Panc1 (cell line): ENCODE measurements around the gene MLN. TPM values are rescaled to one million over a fixed set of nuclear protein-coding genes. Genes with fewer than 3 reads are reported as not detected.
A peak's percentile ranks its signal among the peaks of the same experiment; 100 is the strongest.

ENCODE experiments used
- ATAC-seq: fragments of 200-7000 bp; cut with Tn5 transposase; 2 replicates; pipeline ENCODE4 v1.9.1; 2020; ENCODE audit warnings: mild to moderate bottlenecking, moderate library complexity
- BruUV-seq: library from RNA; stranded (reverse); fragments of 400-500 nt; replicated peaks from 2 replicates; lab custom pipeline; 2021; lab: Mats Ljungman, UMichigan
- CTCF ChIA-PET: fragments of 300-600 bp; sonication (Branson Sonifier 250); formaldehyde crosslinking; loops from one replicate; lab custom pipeline; 2022; ENCODE audit warnings: antibody characterized with exemption; lab: Charles Lee
- POLR2A ChIA-PET: fragments of 300-600 bp; sonication (Branson Sonifier 250); formaldehyde crosslinking; loops from one replicate; lab custom pipeline; 2022; ENCODE audit warnings: antibody characterized with exemption; lab: Charles Lee
- DNase-seq: peaks from one replicate; pipeline ENCODE4 v3.0.0-alpha.2; 2010; ENCODE audit warnings: low read depth, low spot score
- H3K27ac ChIP-seq: 2 replicates; pipeline ENCODE4 v1.5.1; 2011; ENCODE audit warnings: mild to moderate bottlenecking, low read length, inconsistent platforms
- H3K27me3 ChIP-seq: fragments of 200-500 bp; sonication (Bioruptor generic); 2 replicates; pipeline ENCODE4 v1.6.0; 2014; ENCODE audit warnings: low read length, inconsistent platforms; ENCODE audit not compliant: control insufficient read depth, insufficient read depth
- H3K36me3 ChIP-seq: fragments of 200-500 bp; sonication (Bioruptor generic); 2 replicates; pipeline ENCODE4 v1.5.1; 2014; ENCODE audit warnings: inconsistent platforms, mild to moderate bottlenecking, low read length, moderate library complexity; ENCODE audit not compliant: control insufficient read depth, insufficient read depth
- H3K4me1 ChIP-seq: 2 replicates; pipeline ENCODE4 v1.5.1; 2011; ENCODE audit warnings: inconsistent platforms, mild to moderate bottlenecking, low read length, moderate library complexity; ENCODE audit not compliant: control insufficient read depth, insufficient read depth
- H3K4me3 ChIP-seq, 2 experiments: 2 replicates each; pipeline ENCODE4 v1.5.1; 2011 to 2012; ENCODE audit warnings: low read depth in 2 of 2, low read length in 2 of 2, mild to moderate bottlenecking in 2 of 2, inconsistent platforms in 1 of 2, moderate library complexity in 1 of 2
- H3K9me3 ChIP-seq: fragments of 200-500 bp; sonication (Bioruptor generic); 2 replicates; pipeline ENCODE4 v1.5.1; 2014; ENCODE audit warnings: low read depth, mild to moderate bottlenecking, inconsistent platforms, low read length, moderate library complexity; ENCODE audit not compliant: control insufficient read depth, insufficient read depth
- POLR2AphosphoS5 ChIP-seq: IDR thresholded peaks from 2 replicates; pipeline ENCODE4 v1.6.1; 2012; ENCODE audit warnings: mild to moderate bottlenecking, low read depth, low read length, moderate library complexity
- SIN3A ChIP-seq: IDR thresholded peaks from 2 replicates; pipeline ENCODE4 v1.6.1; 2012; ENCODE audit warnings: low read depth, mild to moderate bottlenecking, low read length, moderate library complexity, borderline replicate concordance; ENCODE audit not compliant: insufficient read depth
- TCF7L2 ChIP-seq: IDR thresholded peaks from 2 replicates; pipeline ENCODE4 v1.6.1; 2011; ENCODE audit warnings: mild to moderate bottlenecking, low read depth, low read length, inconsistent platforms
- in situ Hi-C: cut with HindIII; loops from 2 replicates; pipeline ENCODE4 v1.10.0; 2016; ENCODE audit warnings: low sequenced_read_pairs, low pct_unique_long_range_greater_than_20kb
- intact Hi-C: fragments of 100-400 bp; cut with micrococcal nuclease; formaldehyde crosslinking; loops from one replicate; pipeline ENCODE4 v1.10.0; 2022; ENCODE audit not compliant: unreplicated experiment
- total RNA-seq: library from RNA; stranded (reverse); gene quantifications from one replicate; pipeline ENCODE4 v1.2.1, GENCODE V29; 2021; ENCODE audit not compliant: unreplicated experiment
- TF ChIP-seq, protein P1 (sequence below): fragments of 450-650 bp; IDR thresholded peaks from 2 replicates; pipeline ENCODE4 v1.5.1; 2017; ENCODE audit warnings: mild to moderate bottlenecking
- TF ChIP-seq, protein P2 (sequence below), 2 experiments: IDR thresholded peaks; 2 replicates each; pipeline ENCODE4 v1.6.1; 2011 to 2012; ENCODE audit warnings: low read depth in 2 of 2, control low read depth in 1 of 2, low read length in 1 of 2, mild to moderate bottlenecking in 1 of 2, moderate library complexity in 1 of 2; ENCODE audit not compliant: insufficient read depth in 1 of 2

Gene MLN
- total RNA-seq, 1 experiment from 2014 or later = not detected

DNA sequence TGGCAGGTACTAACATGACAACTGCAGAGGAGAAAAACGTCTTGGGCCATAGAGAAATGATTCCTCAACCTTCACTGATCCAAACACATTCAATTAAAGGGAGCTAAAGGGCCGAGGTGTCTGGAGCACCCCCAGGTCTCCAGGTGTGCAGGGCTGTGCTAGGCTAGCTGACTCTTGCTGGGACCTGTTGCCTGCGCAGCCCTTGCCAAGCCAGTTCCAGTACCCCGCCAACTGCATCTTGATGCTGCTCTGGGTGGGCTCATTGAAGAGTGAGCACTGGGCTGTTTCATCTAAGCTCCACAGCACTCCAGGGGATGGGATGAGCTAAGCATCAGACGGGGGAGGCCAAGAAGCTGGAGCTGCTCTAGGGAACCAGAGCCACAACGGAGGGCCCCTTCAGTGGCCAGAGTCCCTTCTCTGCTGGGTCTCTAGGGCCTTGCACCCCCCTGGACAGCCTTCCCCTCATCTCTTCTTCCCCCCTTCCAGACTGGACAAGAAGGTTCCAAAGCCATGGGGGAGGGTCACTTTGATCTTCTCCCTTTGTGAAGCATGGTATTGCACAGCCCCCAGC is 30.8 kb downstream of the MLN start:
- ATAC-seq = no peak

DNA sequence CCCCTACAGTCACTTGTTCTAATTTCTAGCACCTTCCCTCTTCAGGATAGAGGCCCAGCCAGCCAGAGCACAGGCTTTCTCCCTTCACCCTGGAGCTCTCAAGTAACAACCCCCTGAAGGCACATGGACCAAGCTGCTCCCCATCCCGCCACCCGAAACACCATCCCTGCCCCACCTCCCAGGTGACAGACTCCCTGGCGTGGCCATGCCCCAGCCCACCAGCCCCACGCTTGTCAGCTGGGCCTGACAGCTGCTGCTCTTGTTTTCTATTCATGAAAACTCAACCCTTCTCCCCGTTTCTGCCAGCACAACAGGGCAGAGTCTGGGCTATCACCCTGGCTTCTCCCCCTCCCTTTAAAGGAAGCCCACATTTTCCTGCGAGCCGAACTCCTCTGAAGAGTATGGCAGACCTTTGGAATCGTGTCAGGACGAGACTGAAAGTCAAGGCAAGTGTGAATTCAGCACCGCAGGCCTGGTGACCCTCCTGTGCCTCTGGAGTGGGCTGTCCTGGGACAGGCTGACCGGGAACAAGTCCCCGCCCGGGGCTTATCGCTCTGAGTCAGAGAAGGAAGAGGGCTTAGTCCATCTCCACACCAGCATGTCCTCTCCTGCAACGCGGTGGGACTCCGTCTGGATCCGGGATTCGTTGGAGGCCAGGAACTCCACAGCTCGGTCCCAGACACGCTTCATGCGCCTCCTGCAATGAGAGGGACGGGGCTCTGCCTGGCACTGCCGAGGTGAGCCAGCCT is 31.5 kb downstream of the MLN start:
- ChIA-PET POLR2A (no interaction called here), CTCF (interaction anchor here (1.1 kb wide), 1 partner anchor 396 kb away, joined by 4 read pairs; no protein-coding TSS in a partner anchor)
- in situ Hi-C loops = no loop called here
- peaks cover 2% of the 10 kb centered on the region; the same call in 1 of the 2 replicates for H3K36me3 ChIP-seq
- DNase-seq (no peak), ATAC-seq (no peak; the same call in 1 of the 2 replicates)
- intact Hi-C loops = no loop called here
- no peak overlapping the region for H3K4me3 ChIP-seq
- H3K27ac ChIP-seq = peak overlapping the region; percentile 69; the same call in 1 of the 2 replicates
- no peaks in the 10 kb centered on the region for H3K27me3 ChIP-seq
- no TSS peak for BruUV-seq
- H3K9me3 ChIP-seq = no peaks in the 10 kb centered on the region
- H3K4me1 ChIP-seq = peaks cover 23% of the 10 kb centered on the region
- TF ChIP-seq POLR2AphosphoS5 = no peak
- no peak for TF ChIP-seq SIN3A
- TF ChIP-seq, protein P1, sequence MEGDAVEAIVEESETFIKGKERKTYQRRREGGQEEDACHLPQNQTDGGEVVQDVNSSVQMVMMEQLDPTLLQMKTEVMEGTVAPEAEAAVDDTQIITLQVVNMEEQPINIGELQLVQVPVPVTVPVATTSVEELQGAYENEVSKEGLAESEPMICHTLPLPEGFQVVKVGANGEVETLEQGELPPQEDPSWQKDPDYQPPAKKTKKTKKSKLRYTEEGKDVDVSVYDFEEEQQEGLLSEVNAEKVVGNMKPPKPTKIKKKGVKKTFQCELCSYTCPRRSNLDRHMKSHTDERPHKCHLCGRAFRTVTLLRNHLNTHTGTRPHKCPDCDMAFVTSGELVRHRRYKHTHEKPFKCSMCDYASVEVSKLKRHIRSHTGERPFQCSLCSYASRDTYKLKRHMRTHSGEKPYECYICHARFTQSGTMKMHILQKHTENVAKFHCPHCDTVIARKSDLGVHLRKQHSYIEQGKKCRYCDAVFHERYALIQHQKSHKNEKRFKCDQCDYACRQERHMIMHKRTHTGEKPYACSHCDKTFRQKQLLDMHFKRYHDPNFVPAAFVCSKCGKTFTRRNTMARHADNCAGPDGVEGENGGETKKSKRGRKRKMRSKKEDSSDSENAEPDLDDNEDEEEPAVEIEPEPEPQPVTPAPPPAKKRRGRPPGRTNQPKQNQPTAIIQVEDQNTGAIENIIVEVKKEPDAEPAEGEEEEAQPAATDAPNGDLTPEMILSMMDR = no peak
- TF ChIP-seq, protein P2, sequence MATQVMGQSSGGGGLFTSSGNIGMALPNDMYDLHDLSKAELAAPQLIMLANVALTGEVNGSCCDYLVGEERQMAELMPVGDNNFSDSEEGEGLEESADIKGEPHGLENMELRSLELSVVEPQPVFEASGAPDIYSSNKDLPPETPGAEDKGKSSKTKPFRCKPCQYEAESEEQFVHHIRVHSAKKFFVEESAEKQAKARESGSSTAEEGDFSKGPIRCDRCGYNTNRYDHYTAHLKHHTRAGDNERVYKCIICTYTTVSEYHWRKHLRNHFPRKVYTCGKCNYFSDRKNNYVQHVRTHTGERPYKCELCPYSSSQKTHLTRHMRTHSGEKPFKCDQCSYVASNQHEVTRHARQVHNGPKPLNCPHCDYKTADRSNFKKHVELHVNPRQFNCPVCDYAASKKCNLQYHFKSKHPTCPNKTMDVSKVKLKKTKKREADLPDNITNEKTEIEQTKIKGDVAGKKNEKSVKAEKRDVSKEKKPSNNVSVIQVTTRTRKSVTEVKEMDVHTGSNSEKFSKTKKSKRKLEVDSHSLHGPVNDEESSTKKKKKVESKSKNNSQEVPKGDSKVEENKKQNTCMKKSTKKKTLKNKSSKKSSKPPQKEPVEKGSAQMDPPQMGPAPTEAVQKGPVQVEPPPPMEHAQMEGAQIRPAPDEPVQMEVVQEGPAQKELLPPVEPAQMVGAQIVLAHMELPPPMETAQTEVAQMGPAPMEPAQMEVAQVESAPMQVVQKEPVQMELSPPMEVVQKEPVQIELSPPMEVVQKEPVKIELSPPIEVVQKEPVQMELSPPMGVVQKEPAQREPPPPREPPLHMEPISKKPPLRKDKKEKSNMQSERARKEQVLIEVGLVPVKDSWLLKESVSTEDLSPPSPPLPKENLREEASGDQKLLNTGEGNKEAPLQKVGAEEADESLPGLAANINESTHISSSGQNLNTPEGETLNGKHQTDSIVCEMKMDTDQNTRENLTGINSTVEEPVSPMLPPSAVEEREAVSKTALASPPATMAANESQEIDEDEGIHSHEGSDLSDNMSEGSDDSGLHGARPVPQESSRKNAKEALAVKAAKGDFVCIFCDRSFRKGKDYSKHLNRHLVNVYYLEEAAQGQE (IDR thresholded peaks at IDR 0.05; ENCODE audit: insufficient read depth in 1 of 2, low read depth in 2 of 2, low read length in 1 of 2) = no peak
- TF ChIP-seq TCF7L2 = no peak

More for the DNA sequence above, 30.8 kb downstream of the MLN start:
- TF ChIP-seq, protein P1 = no peak
- 0 out of 2 replicates have a peak, but pooled peaks have one; percentile 35 for TF ChIP-seq TCF7L2
- TF ChIP-seq POLR2AphosphoS5 = no peak
- TF ChIP-seq, protein P2 (IDR thresholded peaks at IDR 0.05; ENCODE audit: insufficient read depth in 1 of 2, low read depth in 2 of 2, low read length in 1 of 2) = no peak
- no peak for TF ChIP-seq SIN3A
- ChIA-PET POLR2A (no interaction called here), CTCF (interaction anchor here (0.7 kb wide), 1 partner anchor 254 kb away, joined by 3 read pairs; no protein-coding TSS in a partner anchor)
- H3K4me1 ChIP-seq = peaks cover 23% of the 10 kb centered on the region
- no peak overlapping the region for H3K4me3 ChIP-seq
- peak overlapping the region; percentile 15; the same call in 1 of the 2 replicates for H3K27ac ChIP-seq
- BruUV-seq = no TSS peak
- in situ Hi-C loops (no loop called here), intact Hi-C loops (no loop called here)
- peaks cover 8% of the 10 kb centered on the region for H3K36me3 ChIP-seq
- no peak for DNase-seq
- H3K9me3 ChIP-seq = no peaks in the 10 kb centered on the region
- no peaks in the 10 kb centered on the region for H3K27me3 ChIP-seq
